ENCODE results near the gene SDCCAG8.

GRCh38 chr1:243487036-243487648 is 231.3 kb downstream of the SDCCAG8 start:
- TF ChIP-seq CTCF (IDR thresholded peaks at IDR 0.05): no peak
- TF ChIP-seq POLR2A (IDR thresholded peaks at IDR 0.05; ENCODE audit: low read depth): no peak
- no peak for TF ChIP-seq POLR2AphosphoS5 (IDR thresholded peaks at IDR 0.05)

Measured in esophagus muscularis mucosa (tissue), 3 donors.